ENCODE results near the gene CHAT.
A peak's percentile ranks its signal among the peaks of the same experiment; 100 is the strongest.

The CHAT gene

GRCh38 chr10:49625411-49625810 lies 11.6 kb downstream of the CHAT start:
- DNase-seq (ENCODE audit: low spot score) = no peak
- TF ChIP-seq, protein P1, sequence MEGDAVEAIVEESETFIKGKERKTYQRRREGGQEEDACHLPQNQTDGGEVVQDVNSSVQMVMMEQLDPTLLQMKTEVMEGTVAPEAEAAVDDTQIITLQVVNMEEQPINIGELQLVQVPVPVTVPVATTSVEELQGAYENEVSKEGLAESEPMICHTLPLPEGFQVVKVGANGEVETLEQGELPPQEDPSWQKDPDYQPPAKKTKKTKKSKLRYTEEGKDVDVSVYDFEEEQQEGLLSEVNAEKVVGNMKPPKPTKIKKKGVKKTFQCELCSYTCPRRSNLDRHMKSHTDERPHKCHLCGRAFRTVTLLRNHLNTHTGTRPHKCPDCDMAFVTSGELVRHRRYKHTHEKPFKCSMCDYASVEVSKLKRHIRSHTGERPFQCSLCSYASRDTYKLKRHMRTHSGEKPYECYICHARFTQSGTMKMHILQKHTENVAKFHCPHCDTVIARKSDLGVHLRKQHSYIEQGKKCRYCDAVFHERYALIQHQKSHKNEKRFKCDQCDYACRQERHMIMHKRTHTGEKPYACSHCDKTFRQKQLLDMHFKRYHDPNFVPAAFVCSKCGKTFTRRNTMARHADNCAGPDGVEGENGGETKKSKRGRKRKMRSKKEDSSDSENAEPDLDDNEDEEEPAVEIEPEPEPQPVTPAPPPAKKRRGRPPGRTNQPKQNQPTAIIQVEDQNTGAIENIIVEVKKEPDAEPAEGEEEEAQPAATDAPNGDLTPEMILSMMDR (conservative IDR thresholded peaks at IDR 0.05; ENCODE audit: low read depth) = no peak
- H3K27ac ChIP-seq = no peak overlapping the region
- ChIA-PET POLR2A (ENCODE audit: low non-redundant PET) (no interaction called here), CTCF (no interaction called here)

GRCh38 chr10:49627038-49627437 lies 13.2 kb downstream of the CHAT start:
- POLR2A ChIA-PET (ENCODE audit: low non-redundant PET) = no interaction called here
- H3K27ac ChIP-seq = no peak overlapping the region
- TF ChIP-seq, protein P1 (conservative IDR thresholded peaks at IDR 0.05; ENCODE audit: low read depth) = no peak
- CTCF ChIA-PET = interaction anchor here (0.5 to 0.6 kb wide), 2 partner anchors 65 to 95 kb away, joined by 3 read pairs; no protein-coding TSS in a partner anchor
- DNase-seq (ENCODE audit: low spot score) = peak; percentile 55

DNA sequence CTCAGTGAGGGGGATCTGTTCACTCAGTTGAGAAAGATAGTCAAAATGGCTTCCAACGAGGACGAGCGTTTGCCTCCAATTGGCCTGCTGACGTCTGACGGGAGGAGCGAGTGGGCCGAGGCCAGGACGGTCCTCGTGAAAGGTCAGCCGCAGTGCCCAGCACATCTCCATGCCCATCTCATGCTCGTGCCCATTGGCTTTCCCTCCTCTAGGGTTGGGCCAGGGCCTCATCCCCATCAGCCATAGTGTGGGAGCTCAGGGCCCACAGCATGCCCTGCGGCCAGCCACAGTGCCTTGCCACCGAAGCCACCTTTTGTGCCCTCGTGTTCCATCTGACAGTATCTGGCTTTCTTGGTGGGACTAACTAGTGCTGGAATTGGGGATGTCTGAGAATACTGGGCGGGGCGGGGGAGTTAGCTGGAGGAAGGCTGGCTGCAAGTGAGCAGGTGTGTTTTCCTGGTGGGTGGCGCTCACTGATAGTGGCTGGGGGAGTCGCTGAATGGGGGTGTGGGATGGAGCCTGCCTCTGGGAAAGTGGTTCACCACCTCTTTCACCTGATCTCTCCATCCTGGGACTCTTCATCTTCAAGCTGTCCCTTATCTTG lies 13.9 kb downstream of the CHAT start:
- CTCF ChIA-PET = interaction anchor here (0.5 kb wide), 1 partner anchor 66 kb away, joined by 3 read pairs; no protein-coding TSS in a partner anchor
- no peak overlapping the region for H3K27ac ChIP-seq
- TF ChIP-seq, protein P1 (conservative IDR thresholded peaks at IDR 0.05; ENCODE audit: low read depth) = no peak
- POLR2A ChIA-PET (ENCODE audit: low non-redundant PET) = no interaction called here
- no peak for DNase-seq (ENCODE audit: low spot score)

DNA sequence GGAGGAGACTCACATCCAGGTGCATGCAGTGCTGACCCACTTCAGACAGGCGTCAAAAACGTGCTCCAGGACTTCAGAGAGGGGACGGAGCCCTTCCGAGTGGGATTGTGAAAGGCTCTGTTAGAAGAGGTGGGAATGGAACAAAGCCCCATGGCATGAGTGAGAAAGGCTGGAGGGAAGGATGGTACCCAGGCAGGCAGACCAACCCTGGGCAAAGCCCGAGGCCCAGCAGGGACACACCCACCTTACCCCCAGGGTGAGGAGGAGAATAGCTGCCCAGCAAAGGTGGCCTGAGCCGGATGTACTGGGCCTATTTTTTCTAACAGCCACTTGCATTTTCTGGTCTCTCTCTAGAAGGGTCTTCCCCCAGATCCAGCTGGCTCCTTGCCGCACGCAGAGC lies 14.8 kb downstream of the CHAT start:
- TF ChIP-seq, protein P1 (conservative IDR thresholded peaks at IDR 0.05; ENCODE audit: low read depth) = no peak
- ChIA-PET POLR2A (ENCODE audit: low non-redundant PET) (no interaction called here), CTCF (no interaction called here)
- no peak for DNase-seq (ENCODE audit: low spot score)
- no peak overlapping the region for H3K27ac ChIP-seq

- POLR2A ChIA-PET (ENCODE audit: low non-redundant PET) = no interaction called here
- H3K27ac ChIP-seq = no peak overlapping the region
- TF ChIP-seq, protein P1 (conservative IDR thresholded peaks at IDR 0.05; ENCODE audit: low read depth) = no peak
- no peak for DNase-seq (ENCODE audit: low spot score)
- CTCF ChIA-PET = no interaction called here
Measured at GRCh38 chr10:49629431-49629881, 15.6 kb downstream of the CHAT start.

DNA sequence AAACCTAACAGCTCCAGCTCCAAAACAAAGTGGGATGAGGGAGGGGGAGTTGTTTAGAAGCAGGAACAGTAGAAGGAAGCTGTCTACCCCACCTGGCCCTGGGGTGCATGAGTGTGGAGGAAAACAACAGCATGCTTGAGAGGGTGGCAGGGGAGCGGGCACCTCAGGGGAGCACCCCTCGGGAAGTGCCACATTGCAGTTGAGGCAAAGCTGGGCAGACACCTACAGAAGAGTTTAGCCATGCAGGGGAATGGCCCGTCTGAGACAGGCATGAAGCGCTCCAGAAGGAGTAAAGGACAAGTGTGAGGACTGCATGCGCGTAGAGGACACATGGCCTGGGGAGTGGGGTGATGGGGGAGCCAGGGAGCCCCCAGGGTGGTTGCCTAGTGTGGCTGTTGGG lies 18.1 kb downstream of the CHAT start:
- POLR2A ChIA-PET (ENCODE audit: low non-redundant PET) = no interaction called here
- CTCF ChIA-PET = no interaction called here
- no peak for DNase-seq (ENCODE audit: low spot score)
- no peak overlapping the region for H3K27ac ChIP-seq
- TF ChIP-seq, protein P1 (conservative IDR thresholded peaks at IDR 0.05; ENCODE audit: low read depth) = no peak
